ENCODE measurements around the gene CDKAL1.
"Not testable (repeated sequence)": the region's sequence is repeated elsewhere in the genome, so short reads cannot be mapped to it uniquely, and the experiment has no call there.

The CDKAL1 gene

DNA sequence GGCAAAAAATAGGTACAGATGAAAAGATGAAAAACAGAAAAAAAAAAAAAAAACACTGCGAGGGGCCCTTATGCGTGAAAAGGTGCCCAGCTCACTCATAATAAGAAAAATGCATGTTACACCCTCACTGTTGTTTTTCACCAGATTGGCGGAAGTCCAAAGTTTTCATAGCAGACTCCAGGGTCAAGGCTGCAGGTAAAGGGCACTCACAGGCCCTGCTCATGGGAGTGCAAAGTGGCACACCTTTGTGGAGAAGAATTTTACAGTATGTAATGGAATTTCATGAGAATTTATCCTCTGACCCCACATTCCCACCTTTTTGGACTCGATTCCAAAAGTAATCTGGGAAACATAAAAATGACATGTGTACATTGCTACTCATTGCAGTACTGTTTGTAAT, 108.2 kb downstream of the CDKAL1 start:
- DNase-seq = no peak

DNA sequence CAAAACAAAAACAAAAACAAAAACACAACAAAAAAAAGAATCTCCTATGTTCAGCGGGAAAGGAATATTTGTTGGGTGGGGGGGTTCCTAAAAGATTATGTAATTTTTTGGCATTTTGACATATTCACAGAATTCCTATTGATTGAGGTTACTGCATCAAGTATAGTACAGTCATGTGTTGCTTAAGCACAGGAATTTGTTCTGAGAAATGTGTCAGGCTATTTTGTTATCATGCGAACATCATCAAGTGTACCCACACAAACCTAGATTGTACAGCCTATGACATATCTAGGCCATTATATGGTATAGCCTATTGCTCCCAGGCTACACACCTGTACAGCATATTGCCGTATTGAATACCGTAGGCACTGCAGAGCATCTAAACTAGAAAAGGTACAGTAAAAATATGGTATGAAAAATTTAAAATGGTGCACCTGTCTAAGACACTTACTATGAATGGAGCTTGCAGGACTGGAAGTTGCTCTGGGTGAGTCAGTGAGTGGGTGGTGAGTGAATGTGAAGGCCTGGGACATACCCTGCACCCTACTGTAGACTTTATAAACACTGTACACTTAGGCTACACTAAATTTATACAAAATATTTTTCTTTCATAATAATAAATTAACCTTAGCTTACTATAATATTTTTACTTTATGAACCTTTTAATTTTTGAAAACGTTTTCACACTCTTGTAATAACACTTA, 110.6 kb downstream of the CDKAL1 start:
- peak; percentile 9 to 28 (median 14) for DNase-seq

GRCh38 chr6:20645572-20645971, 111.3 kb downstream of the CDKAL1 start:
- DNase-seq = not testable (repeated sequence)

DNA sequence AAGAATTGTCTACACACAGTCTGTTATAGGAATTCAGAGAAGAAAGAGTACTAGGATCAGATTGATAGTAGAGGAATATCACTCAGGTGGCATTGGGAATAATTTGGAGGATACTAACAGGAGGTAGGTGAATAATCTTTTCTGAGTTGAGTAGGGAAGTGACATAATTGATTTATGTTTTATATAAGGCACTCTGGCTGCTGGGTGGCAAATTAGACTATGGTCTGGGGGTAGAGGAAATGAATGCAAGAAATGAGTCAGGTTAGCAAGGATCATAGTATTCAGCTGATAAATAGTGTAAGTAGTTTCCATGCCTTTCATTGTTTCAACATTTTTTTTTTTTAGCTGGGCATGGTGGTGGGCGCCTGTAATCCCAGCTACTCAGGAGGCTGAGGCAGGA, 113.3 kb downstream of the CDKAL1 start:
- DNase-seq = no peak

DNA sequence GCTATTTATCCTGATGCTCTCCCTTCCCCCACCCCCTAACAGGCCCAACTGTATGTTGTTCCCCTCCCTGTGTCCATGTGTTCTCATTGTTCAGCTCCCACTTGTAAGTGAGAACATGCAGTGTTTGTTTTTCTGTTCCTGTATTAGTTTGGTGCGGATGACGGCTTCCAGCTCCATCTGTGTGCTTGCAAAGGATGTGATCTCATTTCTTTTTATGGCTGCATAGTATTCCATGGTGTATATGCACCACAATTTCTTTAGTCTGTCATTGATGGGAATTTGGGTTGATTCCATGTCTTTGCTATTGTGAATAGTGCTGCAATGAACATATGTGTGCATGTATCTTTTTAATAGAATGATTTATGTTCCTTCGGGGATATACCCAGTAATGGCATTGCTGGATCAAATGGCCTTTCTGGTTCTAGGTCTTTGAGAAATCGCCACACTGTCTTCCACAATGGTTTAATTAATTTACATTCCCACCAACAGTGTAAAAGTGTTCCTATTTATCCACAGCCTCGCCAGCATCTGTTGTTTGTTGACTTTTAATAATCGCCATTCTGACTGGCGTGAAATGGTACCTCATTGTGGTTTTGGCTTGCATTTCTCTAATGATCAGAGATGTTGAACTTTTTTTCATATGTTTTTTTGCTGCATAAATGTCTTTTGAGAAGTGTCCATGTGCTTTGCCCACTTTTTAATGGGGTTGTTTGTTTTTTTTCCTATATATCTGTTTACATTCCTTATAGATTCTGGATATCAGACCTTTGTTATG, 115.6 kb downstream of the CDKAL1 start:
- DNase-seq = not testable (repeated sequence)

GRCh38 chr6:20652299-20653084, 118.2 kb downstream of the CDKAL1 start:
- no peak for DNase-seq

GRCh38 chr6:20653085-20653479, 118.8 kb downstream of the CDKAL1 start:
- no peak for DNase-seq

DNA sequence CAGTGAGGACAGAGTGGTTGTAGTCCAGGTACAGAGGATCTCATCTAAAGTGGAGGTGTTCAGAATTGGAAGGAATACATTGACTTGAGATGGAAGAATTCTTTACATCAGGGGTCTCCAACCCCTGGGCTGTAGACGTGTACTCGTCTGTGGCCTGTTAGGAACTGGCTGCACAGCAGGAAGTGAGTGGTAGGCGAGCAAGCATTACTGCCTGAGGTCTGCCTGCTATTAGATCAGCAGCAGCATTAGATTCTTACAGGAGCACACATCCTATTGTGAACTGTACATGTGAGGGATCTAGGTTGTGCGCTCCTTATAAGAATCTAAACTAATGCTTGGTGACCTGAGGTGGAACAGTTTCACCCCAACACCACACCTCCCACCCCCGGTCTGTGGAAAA, 121.1 kb downstream of the CDKAL1 start:
- DNase-seq = no peak

- DNase-seq = no peak
Observed at GRCh38 chr6:20657274-20657800, 123.1 kb downstream of the CDKAL1 start.

GRCh38 chr6:20658053-20658452, 123.8 kb downstream of the CDKAL1 start:
- no peak for DNase-seq

- no peak for DNase-seq
Observed at GRCh38 chr6:20658516-20658915, 124.3 kb downstream of the CDKAL1 start.

GRCh38 chr6:20660534-20660933, 126.3 kb downstream of the CDKAL1 start:
- no peak for DNase-seq

- no peak for DNase-seq
Observed at GRCh38 chr6:20661721-20662120, 127.5 kb downstream of the CDKAL1 start.

GRCh38 chr6:20664250-20664649, 130.0 kb downstream of the CDKAL1 start:
- no peak for DNase-seq

GRCh38 chr6:20665290-20665689, 131.0 kb downstream of the CDKAL1 start:
- DNase-seq = no peak

- DNase-seq = peak; percentile 61 to 77 (median 73)
Observed at GRCh38 chr6:20669571-20670314, 135.5 kb downstream of the CDKAL1 start.

DNA sequence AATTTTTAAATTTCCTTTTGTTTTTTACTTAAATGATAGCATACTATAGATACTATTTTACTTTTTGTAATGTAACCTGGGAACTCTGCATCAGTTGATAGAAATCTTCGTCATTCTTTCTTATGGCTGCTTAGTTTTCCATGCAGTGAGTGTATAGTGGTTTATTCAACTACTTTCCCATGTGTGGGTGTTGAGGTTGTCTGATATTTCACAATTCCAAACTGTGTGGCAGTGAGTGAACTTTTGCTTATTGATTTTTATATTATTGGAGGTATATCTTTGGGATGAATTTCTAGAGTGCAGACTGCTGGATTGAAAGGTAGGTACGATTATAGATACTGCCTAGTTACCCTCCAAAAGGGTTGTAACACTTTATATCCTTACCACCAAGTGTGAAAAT, 136.5 kb downstream of the CDKAL1 start:
- no peak for DNase-seq

GRCh38 chr6:20672038-20672437, 137.8 kb downstream of the CDKAL1 start:
- DNase-seq = no peak

GRCh38 chr6:20673458-20673857, 139.2 kb downstream of the CDKAL1 start:
- no peak for DNase-seq

DNA sequence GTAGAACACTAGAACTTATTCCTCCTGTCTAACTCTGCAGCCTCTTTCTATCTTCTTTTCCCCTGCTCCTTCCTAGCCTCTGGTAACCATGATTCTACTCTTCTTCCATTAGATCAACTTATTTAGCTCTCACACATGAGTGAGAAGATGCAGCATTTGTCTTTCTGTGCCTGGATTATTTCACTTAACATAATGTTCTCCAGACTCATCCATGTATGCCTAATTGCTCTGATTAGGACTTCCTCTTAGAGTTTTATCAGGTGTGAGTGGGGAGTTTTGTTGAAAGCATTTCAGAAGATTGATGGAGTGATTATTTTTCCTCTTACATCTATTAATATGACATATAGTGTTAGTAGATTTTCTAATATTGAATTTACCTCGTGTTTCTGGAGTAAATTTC, 140.4 kb downstream of the CDKAL1 start:
- no peak for DNase-seq

- DNase-seq = no peak
Observed at GRCh38 chr6:20678831-20679352, 144.6 kb downstream of the CDKAL1 start.

DNA sequence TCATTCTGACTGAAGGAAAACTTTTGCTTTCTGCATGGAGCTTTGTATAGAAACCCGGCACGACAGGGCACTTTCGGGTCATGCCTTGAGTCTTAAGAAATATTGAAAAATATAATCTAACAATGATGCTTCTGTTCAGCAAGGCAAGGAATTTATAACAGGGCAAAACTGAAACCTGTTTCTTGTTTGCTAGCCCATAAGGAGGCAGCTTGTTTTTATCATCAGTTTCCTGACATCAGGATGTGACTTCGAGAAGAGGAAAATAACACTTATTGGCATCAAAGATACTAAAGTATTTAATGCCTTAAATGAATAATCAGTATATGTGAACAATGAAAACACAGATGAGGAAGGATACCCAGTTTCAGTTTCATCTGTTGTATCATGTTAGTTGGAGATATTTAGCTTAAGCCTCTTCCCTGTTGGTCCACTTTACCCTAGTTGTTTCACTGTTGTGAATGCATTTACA, 146.5 kb downstream of the CDKAL1 start:
- DNase-seq = peak in 2 of 3 donors; percentile 6 to 24
